Measurements from ENCODE around the gene PGRMC2. TPM values are rescaled to one million over a fixed set of nuclear protein-coding genes. Genes with fewer than 3 reads are reported as not detected.

The PGRMC2 gene
- total and polyA plus RNA-seq, 2 of the 8 experiments (the other 6 are each of a cell fraction or from before 2014, with no cell fraction given): 9.5 to 85.3 TPM

GRCh38 chr4:128241019-128241418 is 46.6 kb downstream of the PGRMC2 start:
- H3K27me3 ChIP-seq (replicated peaks in 1 of 4; ENCODE audit: control insufficient read depth in 3 of 4, extremely low read depth in 1 of 4, insufficient read depth in 3 of 4, low read length in 3 of 4): no peaks in the 10 kb centered on the region
- no peaks in the 10 kb centered on the region for H4K20me1 ChIP-seq (replicated peaks in 1 of 2; ENCODE audit: control insufficient read depth in 1 of 2, insufficient read depth in 2 of 2, low read length in 2 of 2)
- no peak overlapping the region for H2BK20ac ChIP-seq (ENCODE audit: low read length)
- H3K9me3 ChIP-seq (ENCODE audit: insufficient read depth in 2 of 2, low read depth in 1 of 2, low read length in 1 of 2): peaks cover 0 to 4% of the 10 kb centered on the region in 2 experiments; a peak in 2 of 4 replicates
- H3K56ac ChIP-seq (replicated peaks; ENCODE audit: insufficient read length, low read depth, low read length): no peak overlapping the region
- 93% methylated on average over 3 of the region's 3 CpGs; no CpG with 5 or more reads in 1 of the 2 experiments for WGBS, 2 experiments (ENCODE audit: extremely low coverage in 1 of 2, insufficient coverage in 1 of 2, insufficient read length in 1 of 2, insufficient replicate concordance in 2 of 2, low coverage in 1 of 2, low lambda C conversion rate in 2 of 2, missing lambda C conversion rate in 1 of 2)
- FAIRE-seq (no peak), DNase-seq (ENCODE audit: low read depth in 1 of 2, low spot score in 2 of 2) (no peak)
- no peak for TF ChIP-seq RNF2 (IDR thresholded peaks at IDR 0.05; ENCODE audit: borderline replicate concordance, low read depth, low read length, missing control alignments, poor library complexity, severe bottlenecking)
- ChIA-PET POLR2A (ENCODE audit: partially characterized antibody) (no interaction called here), CTCF (ENCODE audit: partially characterized antibody) (no interaction called here)
- no peak overlapping the region for H3K14ac ChIP-seq (ENCODE audit: insufficient read length)
- no peak overlapping the region for H2BK15ac ChIP-seq (ENCODE audit: low read length)
- no peaks in the 10 kb centered on the region for H3K79me1 ChIP-seq (ENCODE audit: low read depth, low read length)
- no peak overlapping the region for H3K4ac ChIP-seq (replicated peaks; ENCODE audit: insufficient read length, low read depth, low read length)
- H4K8ac ChIP-seq (ENCODE audit: extremely low read depth, insufficient read depth, low read length): no peak overlapping the region
- H3K9ac ChIP-seq (replicated peaks in 1 of 4; ENCODE audit: extremely low read depth in 1 of 4, low read depth in 3 of 4, low read length in 3 of 4): no peak overlapping the region
- H3K27ac ChIP-seq (ENCODE audit: low read depth, low read length): no peak overlapping the region
- no peak overlapping the region for H3K23ac ChIP-seq (ENCODE audit: insufficient read length)
- no peaks in the 10 kb centered on the region for H3K4me1 ChIP-seq (replicated peaks in 1 of 4; ENCODE audit: control insufficient read depth in 3 of 4, insufficient read depth in 4 of 4, low read length in 3 of 4)
- no peak overlapping the region for H4K5ac ChIP-seq (ENCODE audit: insufficient read length, low read depth, low read length)
- no peak overlapping the region for H3K4me2 ChIP-seq (ENCODE audit: insufficient read depth in 1 of 2, low read depth in 2 of 2, low read length in 2 of 2)
- no peak overlapping the region for H2BK12ac ChIP-seq (ENCODE audit: low read depth, low read length)
- no peak overlapping the region for H2AK5ac ChIP-seq (ENCODE audit: low read depth, low read length)
- H4K91ac ChIP-seq (replicated peaks; ENCODE audit: insufficient read length, low read length): no peak overlapping the region
- no peak overlapping the region for H2BK120ac ChIP-seq (replicated peaks; ENCODE audit: low read depth, low read length)
- no peaks in the 10 kb centered on the region for H3K23me2 ChIP-seq (ENCODE audit: low read depth, low read length)
- no peaks in the 10 kb centered on the region for H3K79me2 ChIP-seq (ENCODE audit: control insufficient read depth in 1 of 2, insufficient read depth in 2 of 2, low read length in 2 of 2)
- H3K36me3 ChIP-seq (ENCODE audit: control insufficient read depth in 2 of 4, insufficient read depth in 4 of 4, low read length in 3 of 4): no peaks in the 10 kb centered on the region
- H3K4me3 ChIP-seq (ENCODE audit: extremely low read depth in 1 of 4, insufficient read depth in 2 of 4, low read depth in 3 of 4, low read length in 4 of 4): no peak overlapping the region
- H2BK5ac ChIP-seq (ENCODE audit: low read depth, low read length): no peak overlapping the region
- no peak overlapping the region for H3K18ac ChIP-seq (ENCODE audit: extremely low read depth, low read length)
- no peak overlapping the region for H2AFZ ChIP-seq (ENCODE audit: low read length)
